Stimulated activated CD4-positive, alpha-beta T cell treated with anti-CD3 and anti-CD28 coated beads, Interleukin-15, amount 100 ng/mL, for 48 hours (primary cell): ENCODE measurements around the gene EXOC8.
"Not testable (repeated sequence)": the region's sequence is repeated elsewhere in the genome, so short reads cannot be mapped to it uniquely, and the experiment has no call there.

Experiments used
- DNase-seq, 2 donors: peaks; one replicate each; pipeline ENCODE4 v3.0.0-alpha.2; 2020; ENCODE audit warnings: low read depth in 2 of 2

EXOC8 gene

DNA sequence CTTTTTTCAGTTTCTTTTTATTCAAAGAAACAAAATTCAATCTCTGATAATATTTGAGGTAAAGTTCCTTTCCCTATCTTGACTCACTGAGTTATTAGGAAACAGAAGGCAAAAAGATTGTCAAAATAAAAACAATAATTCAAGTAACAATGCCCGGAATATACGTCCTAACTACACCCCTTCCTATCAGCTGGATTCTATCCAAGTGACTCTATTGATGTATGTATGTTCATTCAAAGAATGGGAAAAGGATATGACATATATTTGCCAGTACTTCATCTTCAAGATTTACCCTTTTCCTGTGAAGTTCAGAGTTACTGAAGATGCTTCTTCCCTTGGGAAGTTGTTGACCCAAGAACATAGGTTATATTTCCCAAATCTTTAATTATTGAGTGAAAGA is 14.2 kb upstream of the EXOC8 start:
- no peak for DNase-seq

- DNase-seq: not testable (repeated sequence)
These were observed 11.2 kb upstream of the EXOC8 start for GRCh38 chr1:231348856-231349255.

GRCh38 chr1:231348442-231348841 is 10.8 kb upstream of the EXOC8 start:
- DNase-seq: no peak

- DNase-seq: no peak
These were observed 10.3 kb upstream of the EXOC8 start for GRCh38 chr1:231347961-231348360.

- no peak for DNase-seq
These were observed 2.8 kb upstream of the EXOC8 start for GRCh38 chr1:231340328-231341013.

- DNase-seq: no peak
These were observed 847 bp upstream of the EXOC8 start, which contains the start of gene SPRTN for GRCh38 chr1:231338270-231339128. Gene SPRTN, plus strand, starts transcription at chr1:231338293. Its CDS starts 91 bp downstream, at chr1:231338384.

DNA sequence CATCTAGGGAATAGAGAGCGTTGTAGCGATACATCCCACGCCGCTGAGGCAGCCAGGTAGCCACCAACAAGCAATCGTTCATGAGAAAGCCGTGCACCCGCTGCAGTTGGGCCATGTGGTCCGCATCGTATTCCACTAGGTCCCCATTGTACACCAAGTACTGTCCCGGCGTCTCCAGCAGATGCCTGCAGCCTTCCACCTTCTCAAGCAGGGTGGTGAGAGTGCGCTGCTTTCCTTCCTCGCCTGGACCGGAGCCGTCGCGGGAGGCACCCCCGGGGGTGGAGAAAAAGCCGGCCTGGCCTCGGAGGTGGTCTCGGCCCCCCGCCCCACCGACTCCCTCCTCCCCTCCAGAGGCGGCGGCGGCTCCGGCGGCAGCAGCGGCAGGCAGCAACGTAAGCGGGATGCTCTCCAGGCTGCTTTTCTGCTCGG is 595 bp downstream of the EXOC8 start:
- no peak for DNase-seq

GRCh38 chr1:231335663-231336602 is 1.7 kb downstream of the EXOC8 start:
- no peak for DNase-seq

DNA sequence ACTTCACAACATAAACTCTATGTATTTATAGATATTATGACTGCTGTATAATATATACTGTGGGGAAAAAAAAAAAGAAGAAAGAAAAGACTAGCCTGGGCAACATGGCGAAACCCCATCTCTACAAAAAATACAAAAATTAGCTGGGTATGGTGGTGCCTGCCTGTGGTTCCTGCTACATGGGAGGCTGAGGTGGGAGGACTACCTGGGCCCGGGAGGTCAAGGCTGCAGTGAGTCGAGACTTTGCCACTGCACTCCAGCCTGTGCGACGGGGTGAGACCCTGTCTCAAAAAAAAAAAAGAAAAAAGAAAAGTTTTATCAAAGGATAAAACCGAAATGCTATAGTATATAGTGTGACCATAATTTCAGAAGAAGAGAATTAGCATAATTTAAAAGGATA is 2.7 kb downstream of the EXOC8 start:
- DNase-seq: no peak

GRCh38 chr1:231334079-231334666 is 3.5 kb downstream of the EXOC8 start:
- DNase-seq: no peak

- DNase-seq: no peak
These were observed 4.9 kb downstream of the EXOC8 start for GRCh38 chr1:231332761-231333160.

GRCh38 chr1:231329483-231329882 is 8.2 kb downstream of the EXOC8 start:
- no peak for DNase-seq

- no peak for DNase-seq
These were observed 10.0 kb downstream of the EXOC8 start for GRCh38 chr1:231327617-231328016.

GRCh38 chr1:231326248-231326647 is 11.4 kb downstream of the EXOC8 start:
- no peak for DNase-seq

GRCh38 chr1:231324660-231325059 is 13.0 kb downstream of the EXOC8 start:
- no peak for DNase-seq

DNA sequence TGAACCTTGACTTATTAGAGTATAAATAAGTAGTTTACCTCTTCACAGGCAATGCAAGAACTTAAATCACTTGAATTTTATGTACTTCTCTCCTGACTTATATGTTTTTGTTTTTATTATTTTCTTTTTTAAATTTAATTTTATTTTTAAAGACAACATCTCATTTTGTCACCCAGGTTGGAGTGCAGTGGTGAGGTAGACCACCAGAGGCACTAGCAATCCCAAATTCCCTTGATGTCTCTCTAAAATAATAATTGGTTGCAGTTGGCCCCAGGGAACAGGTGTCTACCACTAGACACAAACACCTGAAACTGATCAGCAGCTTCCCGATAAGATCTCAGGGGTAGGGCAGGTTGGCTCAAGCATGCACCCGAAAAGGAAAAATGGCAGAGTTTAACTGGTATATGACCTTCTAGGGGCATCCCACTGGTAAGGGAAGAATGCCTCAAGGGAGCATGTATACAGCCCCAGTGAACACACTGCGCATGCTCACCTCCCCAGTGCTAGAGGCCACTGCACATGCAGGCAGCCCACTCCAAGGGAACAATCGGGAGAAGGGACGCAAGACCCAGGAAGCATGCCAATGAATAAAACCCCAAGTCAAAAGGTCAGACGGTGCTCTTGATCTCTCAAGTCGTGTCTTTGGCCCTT is 14.6 kb downstream of the EXOC8 start:
- DNase-seq: no peak

DNA sequence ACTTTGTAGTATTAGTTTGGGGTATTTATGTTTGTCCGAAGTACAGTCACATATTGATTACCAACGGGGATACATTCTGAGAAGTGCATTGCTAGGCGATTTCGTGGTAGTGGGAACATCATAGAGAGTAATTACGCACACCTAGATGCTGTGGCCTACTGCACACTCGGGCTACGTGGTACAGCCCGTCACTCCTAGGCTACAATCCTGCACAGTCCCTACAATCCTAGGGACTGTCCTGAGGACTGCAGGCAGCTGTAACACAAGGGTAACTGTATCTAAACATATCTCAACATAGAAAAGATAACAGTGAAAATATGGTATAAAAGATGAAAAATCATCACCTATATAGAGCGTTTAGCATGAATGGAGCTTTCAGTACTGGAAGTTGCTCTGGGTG is 18.6 kb downstream of the EXOC8 start:
- no peak for DNase-seq

DNA sequence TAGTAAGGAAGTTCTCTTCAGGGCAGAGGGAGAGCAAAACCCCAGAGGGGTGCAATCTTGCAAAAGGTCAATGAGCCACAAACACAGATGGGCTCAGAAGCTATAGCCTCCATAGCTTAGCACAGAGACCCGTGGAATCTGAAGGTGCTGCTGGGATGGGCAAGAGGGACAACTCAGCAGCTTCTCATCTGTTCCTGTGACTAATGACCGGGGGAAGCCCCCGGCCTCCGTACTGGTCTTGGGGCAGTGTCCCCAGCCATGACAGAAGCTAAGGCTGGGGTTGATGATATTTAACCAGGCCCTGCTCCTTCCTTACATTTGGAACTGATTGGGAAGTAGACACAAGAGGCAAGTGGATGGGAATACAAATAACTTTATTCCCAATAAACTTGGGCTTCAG is 19.1 kb downstream of the EXOC8 start:
- DNase-seq: no peak

DNA sequence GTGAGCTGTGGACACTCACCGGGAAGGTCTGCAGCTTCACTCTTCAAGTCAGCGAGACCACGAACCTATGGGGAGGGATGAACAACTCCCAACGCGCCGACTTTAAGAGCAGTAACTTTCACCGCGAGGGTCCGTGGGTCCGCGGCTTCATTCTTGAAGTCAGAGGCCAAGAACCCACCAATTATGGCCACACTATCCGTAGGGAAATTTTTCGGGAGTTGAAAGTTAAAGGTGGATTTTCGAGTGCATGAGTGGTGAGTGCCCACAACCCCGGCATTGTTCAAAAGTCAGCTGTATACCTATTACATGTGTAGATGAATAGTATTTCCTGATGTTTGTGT is 19.7 kb downstream of the EXOC8 start:
- DNase-seq: no peak

DNA sequence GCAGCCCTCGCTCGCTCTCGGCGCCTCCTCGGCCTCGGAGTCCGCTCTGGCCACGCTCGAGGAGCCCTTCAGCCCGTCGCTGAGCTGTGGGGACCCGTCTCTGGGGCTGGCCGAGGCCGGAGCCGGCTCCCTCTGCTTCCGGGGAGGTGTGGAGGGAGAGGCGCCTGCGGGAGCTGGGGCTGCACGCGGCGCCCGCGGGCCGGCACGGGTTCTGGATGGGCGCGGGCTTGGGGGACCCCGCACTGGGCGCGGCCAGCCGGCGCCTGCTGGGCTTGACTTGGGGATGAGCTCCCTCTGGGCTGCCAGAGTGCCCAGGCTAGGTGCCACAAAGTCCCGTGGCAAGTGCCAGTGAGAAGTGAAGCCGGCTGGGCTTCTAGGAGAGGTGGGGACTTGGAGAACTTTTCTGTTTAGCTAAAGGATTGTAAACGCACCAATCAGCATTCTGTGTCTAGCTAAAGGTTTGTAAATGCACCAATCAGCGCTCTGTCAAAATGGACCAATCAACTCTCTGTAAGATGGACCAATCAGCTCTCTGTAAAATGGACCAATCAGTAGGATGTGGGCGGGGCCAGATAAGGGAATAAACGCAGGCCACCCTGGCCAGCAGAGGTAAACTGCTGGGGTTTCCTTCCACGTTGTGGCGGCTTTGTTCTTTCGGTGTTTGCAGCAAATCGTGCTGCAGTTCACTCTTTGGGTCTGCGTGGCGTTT is 20.2 kb downstream of the EXOC8 start:
- no peak for DNase-seq

DNA sequence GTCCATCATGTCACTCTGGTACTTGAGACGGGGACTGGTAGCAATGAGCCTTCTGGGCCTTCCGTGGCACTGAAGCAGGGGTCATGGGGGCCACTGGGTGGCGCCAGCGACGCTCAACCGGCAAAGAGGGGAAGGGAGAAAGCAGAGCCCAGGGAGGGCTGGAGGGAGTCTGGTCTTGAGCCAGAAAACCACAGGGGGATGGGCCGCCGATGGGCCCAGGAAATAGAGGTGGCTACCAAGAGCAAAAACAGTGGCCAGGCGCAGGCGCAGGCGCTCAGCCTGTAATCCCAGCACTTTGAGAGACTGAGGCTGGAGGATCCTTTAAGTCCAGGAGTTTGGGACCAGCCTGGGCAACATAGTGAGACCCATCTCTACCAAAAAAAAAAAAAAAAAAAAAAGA is 21.8 kb downstream of the EXOC8 start:
- DNase-seq: peak; percentile 24 to 36
